MM.1S (cell line): ENCODE measurements around the gene PPP1R12C.

Experiments used
- CTCF ChIP-seq: fragments of 300-600 bp; sonication (generic); IDR thresholded peaks from 2 replicates; pipeline ENCODE4 v1.5.1; 2016; ENCODE audit warnings: antibody characterized with exemption, low read length, mixed read lengths
- EZH2 ChIP-seq: fragments of 300-600 bp; sonication (generic); optimal IDR thresholded peaks from 2 replicates; pipeline ENCODE3; 2017; ENCODE audit warnings: low read depth, mild to moderate bottlenecking, antibody characterized with exemption, low read length, mixed read lengths

- TF ChIP-seq CTCF (no peak), EZH2 (no peak)
Observed at GRCh38 chr19:55153652-55154264, 36.3 kb upstream of the PPP1R12C start.
